ENCODE results near the gene GPALPP1.
A peak's percentile ranks its signal among the peaks of the same experiment; 100 is the strongest.

The GPALPP1 gene

DNA sequence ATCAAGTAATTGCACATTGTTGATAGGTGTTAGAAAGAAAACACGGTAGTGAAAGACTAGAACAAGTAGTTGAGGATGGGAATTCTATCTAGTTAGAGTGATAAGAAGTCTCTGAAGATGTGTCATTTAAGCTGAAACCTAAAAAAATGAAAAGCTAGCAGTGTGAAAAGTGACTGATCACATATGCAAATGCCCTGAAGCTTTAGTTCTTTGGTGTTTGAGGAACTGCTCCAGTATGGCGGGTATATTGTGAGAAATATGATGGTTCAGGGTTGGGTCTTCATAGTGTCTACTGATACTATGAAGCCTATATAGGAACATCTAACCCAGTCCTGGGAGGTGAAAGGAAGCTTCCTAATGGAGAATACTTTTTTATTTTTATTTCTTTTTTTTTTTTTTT lies 45.0 kb downstream of the GPALPP1 start:
- FAIRE-seq (no peak), DNase-seq (ENCODE audit: insufficient read length, low spot score) (no peak)
- TF ChIP-seq POLR2A (IDR thresholded peaks at IDR 0.05; ENCODE audit: low read depth, low read length) = no peak

DNA sequence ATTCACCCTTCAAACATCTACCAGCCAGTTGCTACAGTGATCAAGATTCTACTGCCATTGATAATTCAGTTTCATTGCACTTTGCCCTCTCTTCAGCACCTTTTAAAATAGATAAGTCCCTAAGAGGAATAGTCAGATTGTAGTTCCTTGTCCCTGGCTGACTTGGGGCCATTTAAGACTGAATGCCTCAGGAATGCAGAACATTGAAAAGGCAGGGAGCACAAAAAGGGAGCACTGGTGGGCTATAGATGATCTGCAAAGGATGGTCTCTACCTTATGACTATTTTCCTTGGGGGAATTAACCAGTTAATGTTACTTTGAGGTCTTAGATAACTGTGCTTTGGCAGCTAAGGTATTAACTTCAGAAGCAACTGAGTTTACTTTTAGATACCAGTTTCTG lies 46.9 kb downstream of the GPALPP1 start:
- no peak for TF ChIP-seq POLR2A (IDR thresholded peaks at IDR 0.05; ENCODE audit: low read depth, low read length)
- DNase-seq (ENCODE audit: insufficient read length, low spot score) = no peak
- FAIRE-seq = no peak

DNA sequence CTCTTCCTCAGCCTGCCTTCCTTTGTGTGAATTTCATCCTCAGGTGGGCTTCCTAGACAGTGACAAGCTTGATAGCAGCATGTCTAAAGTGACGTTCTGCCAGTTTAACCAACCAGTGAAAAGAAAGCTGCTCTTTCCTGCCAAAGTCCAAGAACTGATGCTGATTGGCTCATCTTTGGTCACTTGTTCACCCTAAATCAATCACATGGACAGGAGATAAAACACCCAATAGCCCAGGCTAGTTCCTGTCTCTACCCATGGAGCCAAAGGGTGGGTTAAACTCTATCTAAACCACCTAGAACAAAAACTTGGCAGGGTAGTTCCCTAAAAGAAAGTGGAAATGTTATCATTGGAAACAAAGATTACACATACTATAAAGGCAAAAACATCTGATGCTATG lies 50.8 kb downstream of the GPALPP1 start:
- TF ChIP-seq POLR2A (IDR thresholded peaks at IDR 0.05; ENCODE audit: low read depth, low read length) = no peak
- no peak for FAIRE-seq
- DNase-seq (ENCODE audit: insufficient read length, low spot score) = no peak

DNA sequence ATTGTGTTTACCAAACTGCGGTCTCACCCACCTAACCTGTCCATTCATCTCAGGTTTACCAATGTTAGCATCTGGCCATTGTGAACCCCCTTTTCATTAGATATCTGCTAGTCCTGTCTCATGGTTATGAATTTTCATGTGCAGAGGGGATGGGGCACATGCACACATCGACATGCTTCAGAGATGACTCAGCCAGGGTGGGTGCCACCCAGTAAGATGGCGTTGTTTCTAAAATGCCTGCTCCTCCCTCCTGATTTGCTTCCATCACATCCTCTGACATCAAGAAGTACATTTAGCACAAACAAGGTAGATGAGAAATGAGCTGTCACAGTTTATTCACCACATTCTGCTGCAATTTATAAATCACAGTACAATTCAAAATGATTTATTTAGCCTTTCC lies 51.3 kb downstream of the GPALPP1 start:
- no peak for DNase-seq (ENCODE audit: insufficient read length, low spot score)
- FAIRE-seq = no peak

DNA sequence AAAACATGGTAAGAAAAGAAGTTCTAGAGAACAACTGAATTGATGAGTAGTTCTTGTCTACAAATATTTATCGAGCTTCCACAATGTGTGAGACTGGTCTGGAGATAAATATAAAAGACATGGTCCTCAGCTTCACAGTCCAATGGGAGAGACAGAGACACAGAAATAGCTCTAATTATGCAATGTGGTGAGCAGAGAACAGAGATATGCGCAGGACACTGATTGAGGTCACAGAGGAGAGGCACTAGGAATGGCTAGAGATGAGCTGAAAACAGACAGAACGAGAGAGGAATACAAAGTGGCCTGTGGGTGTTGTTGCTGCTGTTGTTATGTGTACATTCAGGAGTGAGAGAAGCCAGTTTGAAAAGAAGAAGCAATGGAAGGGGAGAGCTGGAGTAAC lies 53.2 kb downstream of the GPALPP1 start:
- DNase-seq (ENCODE audit: insufficient read length, low spot score) = no peak
- TF ChIP-seq POLR2A (IDR thresholded peaks at IDR 0.05; ENCODE audit: low read depth, low read length) = no peak
- FAIRE-seq = no peak

More for the DNA sequence above, 51.3 kb downstream of the GPALPP1 start:
- TF ChIP-seq POLR2A (IDR thresholded peaks at IDR 0.05; ENCODE audit: low read depth, low read length) = no peak

DNA sequence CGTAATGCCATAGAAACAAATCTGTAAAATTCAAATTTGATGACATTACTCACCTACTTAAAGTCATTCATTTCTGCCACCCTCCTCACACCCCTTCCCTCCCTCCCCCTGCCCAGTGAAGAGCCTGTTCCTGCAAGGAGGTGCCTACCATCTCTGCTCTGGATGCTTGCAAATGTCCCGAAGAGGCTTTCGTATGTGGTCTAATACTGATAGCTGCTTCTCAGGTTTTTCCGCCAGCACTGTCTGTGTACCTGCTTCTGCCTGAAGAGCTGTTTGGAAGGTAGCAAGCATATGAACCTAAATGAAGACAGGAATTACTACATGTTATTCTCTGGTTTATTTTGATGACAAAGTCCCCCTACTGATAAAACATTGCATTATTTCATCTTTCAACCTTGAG lies 57.1 kb downstream of the GPALPP1 start:
- FAIRE-seq = no peak
- no peak for DNase-seq (ENCODE audit: insufficient read length, low spot score)
- TF ChIP-seq POLR2A (IDR thresholded peaks at IDR 0.05; ENCODE audit: low read depth, low read length) = no peak

DNA sequence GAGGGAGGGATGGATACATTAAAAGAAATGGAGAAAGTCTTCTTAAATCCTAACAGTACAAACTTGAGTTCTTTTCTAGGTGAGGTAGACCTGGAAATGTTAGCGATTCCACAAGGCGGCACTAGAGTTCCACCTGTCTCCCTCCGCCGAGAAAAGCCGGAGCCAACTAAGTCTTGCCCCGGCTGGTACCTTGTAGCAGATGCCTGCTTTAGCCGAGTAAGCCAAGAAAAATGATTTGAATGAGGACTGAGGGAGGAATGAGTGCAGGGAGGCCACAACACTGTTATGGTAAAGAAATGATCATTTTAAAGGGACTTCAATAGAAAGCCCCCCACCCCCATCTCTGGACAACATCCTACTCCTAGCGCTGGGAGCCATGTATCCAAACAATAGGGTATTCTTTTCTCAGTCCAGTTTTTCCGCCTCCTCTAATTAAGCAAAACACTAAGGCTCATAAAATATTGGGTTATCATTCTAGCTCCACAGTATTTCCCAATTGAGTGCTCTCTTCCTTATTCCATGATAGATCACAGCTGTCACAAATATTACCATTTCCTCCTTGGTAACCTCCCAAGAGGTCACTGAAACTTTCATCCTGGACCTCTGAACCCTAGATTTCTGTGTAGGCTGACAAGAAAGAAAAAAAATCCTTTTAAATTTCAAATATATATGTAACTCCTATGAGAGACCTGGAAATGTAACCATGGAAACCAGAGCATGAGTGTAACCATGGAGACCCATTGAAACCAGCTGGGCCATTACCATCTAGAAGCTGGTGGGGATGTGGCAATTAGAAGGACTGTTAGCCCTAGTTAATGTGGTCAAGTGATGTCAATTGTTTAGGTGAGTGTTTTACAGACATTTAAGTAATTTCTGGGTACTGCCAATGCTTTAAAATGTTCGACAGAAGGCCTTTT lies 58.3 kb downstream of the GPALPP1 start:
- FAIRE-seq (peak; percentile 20), DNase-seq (ENCODE audit: insufficient read length, low spot score) (peak; percentile 46)

DNA sequence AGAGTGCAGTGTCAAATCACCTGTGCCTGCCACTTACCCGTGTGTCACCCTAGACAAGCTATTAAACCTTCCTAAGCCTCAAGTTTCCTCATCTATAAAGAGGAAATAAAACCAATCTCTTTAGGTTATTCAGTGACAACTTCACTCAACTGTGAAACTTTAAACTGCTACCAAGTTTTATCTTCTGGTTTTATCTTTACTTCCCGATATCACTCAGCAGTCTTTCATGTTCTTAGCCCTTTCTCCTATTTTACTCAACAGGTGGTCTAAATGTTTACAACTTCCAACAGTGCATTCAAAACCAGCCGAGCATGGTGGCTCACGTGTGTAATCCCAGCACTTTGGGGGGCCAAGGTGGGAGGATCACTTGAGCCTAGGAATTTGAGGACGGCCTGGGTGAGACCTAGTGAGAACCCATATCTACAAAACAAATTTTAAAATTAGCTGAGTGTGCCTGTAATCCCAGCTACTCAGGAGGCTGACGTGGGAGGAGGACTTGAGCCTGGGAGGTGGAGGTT lies 59.6 kb downstream of the GPALPP1 start:
- DNase-seq (ENCODE audit: insufficient read length, low spot score) (no peak), FAIRE-seq (no peak)
- TF ChIP-seq POLR2A (IDR thresholded peaks at IDR 0.05; ENCODE audit: low read depth, low read length) = no peak

More for the DNA sequence above, 58.3 kb downstream of the GPALPP1 start:
- TF ChIP-seq POLR2A (IDR thresholded peaks at IDR 0.05; ENCODE audit: low read depth, low read length) = no peak

DNA sequence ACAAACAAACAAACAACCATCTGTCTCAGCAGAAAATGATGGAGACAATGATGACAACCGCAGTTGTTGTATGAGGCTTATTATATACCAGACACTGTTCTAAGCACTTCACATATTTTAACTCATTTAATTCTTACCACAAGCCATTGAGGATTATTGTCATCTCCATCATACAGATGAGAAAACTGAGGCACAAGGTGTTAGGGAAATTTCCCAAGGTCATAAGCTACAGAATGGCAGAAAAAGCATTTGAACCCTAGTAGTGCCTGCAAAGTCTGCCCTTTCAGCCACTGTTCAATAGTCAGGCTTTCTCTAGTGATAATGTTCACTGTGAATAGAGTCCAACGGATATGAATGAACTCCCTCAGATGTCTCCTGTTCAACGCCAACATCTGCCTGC lies 60.1 kb downstream of the GPALPP1 start:
- FAIRE-seq = no peak
- DNase-seq (ENCODE audit: insufficient read length, low spot score) = no peak
- no peak for TF ChIP-seq POLR2A (IDR thresholded peaks at IDR 0.05; ENCODE audit: low read depth, low read length)

DNA sequence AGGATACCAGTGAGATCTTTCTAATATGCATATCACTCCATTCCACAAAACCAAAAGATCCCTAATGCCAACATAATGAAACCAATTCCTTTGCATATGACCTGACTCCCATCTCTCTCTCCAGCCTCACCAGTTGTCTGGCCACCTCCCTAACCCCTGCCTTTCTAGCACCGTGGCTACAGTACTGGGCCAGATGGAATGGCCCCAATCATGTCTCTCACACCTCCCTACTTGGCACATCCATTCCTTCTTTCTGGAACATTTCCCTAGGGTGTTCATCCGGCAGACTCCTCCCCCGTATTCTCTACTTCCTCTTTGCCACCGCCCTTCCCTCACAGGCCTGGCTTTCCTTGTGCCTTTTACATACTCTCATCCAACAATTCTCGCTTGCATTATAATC lies 62.0 kb downstream of the GPALPP1 start:
- no peak for FAIRE-seq
- no peak for TF ChIP-seq POLR2A (IDR thresholded peaks at IDR 0.05; ENCODE audit: low read depth, low read length)
- no peak for DNase-seq (ENCODE audit: insufficient read length, low spot score)

DNA sequence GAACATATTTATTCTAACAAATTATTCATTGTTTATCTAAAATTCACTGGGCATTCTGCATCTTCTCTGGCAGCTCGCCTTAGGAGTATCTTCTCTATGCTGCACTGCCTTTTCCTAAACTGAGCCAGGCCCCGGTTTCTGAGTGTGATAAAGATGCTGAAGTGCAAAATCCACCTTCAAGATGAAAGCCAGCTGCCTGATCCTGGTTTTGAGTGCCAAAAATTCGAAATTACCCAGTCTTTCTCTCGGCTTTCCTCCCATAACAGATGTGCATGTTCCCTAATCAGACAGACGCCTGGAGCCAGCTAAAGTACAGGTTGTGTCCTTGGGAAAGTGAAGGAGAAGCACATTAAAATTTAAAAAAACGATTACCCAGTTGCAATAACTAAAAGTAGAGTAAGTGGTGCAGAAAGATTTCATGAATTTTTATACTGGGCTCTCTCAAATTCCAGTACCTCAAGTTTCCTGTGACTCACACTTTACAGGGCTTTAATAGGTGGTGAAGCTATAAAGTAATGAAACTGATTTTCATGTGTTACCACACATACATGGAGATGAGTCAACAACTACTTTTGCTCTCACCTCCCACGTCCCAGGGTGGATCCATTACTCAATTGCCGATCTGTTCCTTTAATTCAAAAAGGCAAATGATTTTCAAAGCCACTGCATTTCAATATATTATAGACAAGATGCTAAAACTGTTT lies 66.0 kb downstream of the GPALPP1 start:
- FAIRE-seq = no peak
- TF ChIP-seq POLR2A (IDR thresholded peaks at IDR 0.05; ENCODE audit: low read depth, low read length) = no peak
- DNase-seq (ENCODE audit: insufficient read length, low spot score) = peak; percentile 49

DNA sequence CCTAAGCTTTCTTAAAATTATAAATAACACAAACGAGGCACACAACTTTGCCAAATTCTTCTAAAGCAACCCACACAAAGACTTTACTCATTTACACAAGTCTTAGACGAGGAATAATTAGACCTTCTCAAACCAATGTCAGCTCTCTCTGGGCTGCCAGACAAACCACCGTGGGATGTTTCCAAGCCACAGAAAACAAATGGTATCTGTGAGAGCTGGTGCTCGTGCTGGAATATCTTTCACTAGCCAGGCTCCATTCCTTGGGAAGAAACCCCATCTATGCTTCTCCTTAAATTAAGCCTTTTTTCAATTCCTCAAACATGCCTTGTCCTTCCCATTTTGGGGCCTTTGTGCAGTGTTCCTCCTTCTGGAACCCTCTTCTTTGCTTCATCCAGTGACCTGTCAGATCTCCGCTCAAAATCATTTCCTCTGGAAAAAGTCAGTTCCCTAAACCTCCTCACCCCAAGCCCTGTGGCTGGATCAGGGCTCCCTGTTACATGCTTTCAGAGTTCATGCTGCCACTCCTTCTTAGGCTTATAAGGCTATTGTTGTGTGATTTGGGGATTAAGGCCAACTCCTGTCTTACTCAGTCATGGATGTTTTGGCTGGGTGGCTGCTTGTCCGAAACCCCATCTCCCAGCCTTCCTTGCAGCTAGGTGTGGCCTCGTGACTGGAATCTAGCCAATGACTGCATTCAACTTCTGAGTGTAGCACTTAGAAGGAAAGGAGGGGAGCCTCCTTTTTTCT lies 66.7 kb downstream of the GPALPP1 start:
- no peak for DNase-seq (ENCODE audit: insufficient read length, low spot score)
- no peak for TF ChIP-seq POLR2A (IDR thresholded peaks at IDR 0.05; ENCODE audit: low read depth, low read length)
- no peak for FAIRE-seq

DNA sequence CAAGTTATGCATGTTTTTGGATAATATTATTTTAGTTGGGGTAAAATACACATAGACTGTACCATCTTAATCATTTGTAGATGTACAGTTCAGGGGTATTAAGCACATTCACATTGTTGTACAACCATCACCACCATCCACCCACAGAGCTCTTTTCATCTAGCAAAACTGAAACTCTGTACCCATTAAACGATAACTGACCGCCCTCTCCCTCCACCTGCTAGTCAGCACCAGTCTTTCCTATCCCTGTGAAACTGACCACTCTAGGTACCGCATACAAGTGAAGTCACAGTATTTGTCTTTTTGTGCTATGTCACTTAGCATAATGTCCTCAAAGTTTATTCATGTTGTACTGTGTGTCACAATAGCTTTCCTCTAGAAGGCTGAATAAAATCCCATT lies 70.7 kb downstream of the GPALPP1 start:
- DNase-seq (ENCODE audit: insufficient read length, low spot score) = no peak
- FAIRE-seq = no peak
- TF ChIP-seq POLR2A (IDR thresholded peaks at IDR 0.05; ENCODE audit: low read depth, low read length) = no peak

Measured in H54 (cell line).